ENCODE results near the gene SLC22A3. TPM values are rescaled to one million over a fixed set of nuclear protein-coding genes. Genes with fewer than 3 reads are reported as not detected.

Gene SLC22A3
- total and polyA plus RNA-seq, 2 donors (not counting 1 experiment from before 2014, with no cell fraction given) = under 0.01 to 0.03 TPM

DNA sequence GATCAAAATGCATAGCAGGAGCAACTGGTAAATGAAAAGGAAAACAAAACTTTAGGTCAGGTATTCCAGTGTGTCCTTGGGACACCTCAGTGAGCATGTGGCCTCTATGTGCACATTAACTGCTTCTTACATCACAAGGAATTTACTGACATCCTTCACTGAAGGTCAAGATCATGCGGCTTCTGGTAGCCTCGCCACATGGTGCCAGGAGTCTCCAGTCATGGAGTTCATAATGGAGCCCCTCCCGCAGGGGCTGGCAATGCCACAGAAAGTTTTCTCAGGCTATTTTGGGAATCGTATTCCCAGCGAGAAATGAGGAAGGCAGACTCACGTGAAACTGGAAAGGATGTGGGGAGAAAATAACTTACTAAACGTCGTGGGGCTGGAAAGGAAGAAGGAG lies 19.7 kb upstream of the SLC22A3 start:
- no peaks in the 10 kb centered on the region for H3K4me1 ChIP-seq (ENCODE audit: control insufficient read depth, extremely low read depth, insufficient read depth, low read length)
- DNase-seq (ENCODE audit: low read depth in 2 of 2) = no peak
- H3K9ac ChIP-seq (ENCODE audit: insufficient read depth, low read length) = no peak overlapping the region
- no peak overlapping the region for H3K4me3 ChIP-seq (replicated peaks in 1 of 4; ENCODE audit: control extremely low read depth in 1 of 4, insufficient read depth in 1 of 4, low read depth in 3 of 4, low read length in 4 of 4)
- no peak overlapping the region for H3K4me2 ChIP-seq (ENCODE audit: extremely low read depth, insufficient read depth, low read length)
- no peaks in the 10 kb centered on the region for H3K79me2 ChIP-seq (ENCODE audit: control insufficient read depth, insufficient read depth, low read length)
- H4K20me1 ChIP-seq (ENCODE audit: control insufficient read depth, extremely low read depth, insufficient read depth, low read length) = no peaks in the 10 kb centered on the region
- H3K9me3 ChIP-seq (ENCODE audit: control insufficient read depth, insufficient read depth, low read depth, low read length) = no peaks in the 10 kb centered on the region
- no peak overlapping the region for H2AFZ ChIP-seq (ENCODE audit: low read length)
- no peaks in the 10 kb centered on the region for H3K27me3 ChIP-seq (ENCODE audit: control insufficient read depth, insufficient read depth, low read length)
- H3K36me3 ChIP-seq (ENCODE audit: control insufficient read depth, insufficient read depth, low read length) = no peaks in the 10 kb centered on the region
- no peak for TF ChIP-seq EZH2 (IDR thresholded peaks at IDR 0.05; ENCODE audit: low read length, missing control alignments)
- TF ChIP-seq, protein P1, sequence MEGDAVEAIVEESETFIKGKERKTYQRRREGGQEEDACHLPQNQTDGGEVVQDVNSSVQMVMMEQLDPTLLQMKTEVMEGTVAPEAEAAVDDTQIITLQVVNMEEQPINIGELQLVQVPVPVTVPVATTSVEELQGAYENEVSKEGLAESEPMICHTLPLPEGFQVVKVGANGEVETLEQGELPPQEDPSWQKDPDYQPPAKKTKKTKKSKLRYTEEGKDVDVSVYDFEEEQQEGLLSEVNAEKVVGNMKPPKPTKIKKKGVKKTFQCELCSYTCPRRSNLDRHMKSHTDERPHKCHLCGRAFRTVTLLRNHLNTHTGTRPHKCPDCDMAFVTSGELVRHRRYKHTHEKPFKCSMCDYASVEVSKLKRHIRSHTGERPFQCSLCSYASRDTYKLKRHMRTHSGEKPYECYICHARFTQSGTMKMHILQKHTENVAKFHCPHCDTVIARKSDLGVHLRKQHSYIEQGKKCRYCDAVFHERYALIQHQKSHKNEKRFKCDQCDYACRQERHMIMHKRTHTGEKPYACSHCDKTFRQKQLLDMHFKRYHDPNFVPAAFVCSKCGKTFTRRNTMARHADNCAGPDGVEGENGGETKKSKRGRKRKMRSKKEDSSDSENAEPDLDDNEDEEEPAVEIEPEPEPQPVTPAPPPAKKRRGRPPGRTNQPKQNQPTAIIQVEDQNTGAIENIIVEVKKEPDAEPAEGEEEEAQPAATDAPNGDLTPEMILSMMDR (conservative IDR thresholded peaks at IDR 0.05 in 1 of 2, IDR thresholded peaks at IDR 0.05 in 1 of 2; ENCODE audit: low read depth in 1 of 2, low read length in 2 of 2) = no peak
- H3K27ac ChIP-seq (ENCODE audit: insufficient read depth, low read length) = no peak overlapping the region

DNA sequence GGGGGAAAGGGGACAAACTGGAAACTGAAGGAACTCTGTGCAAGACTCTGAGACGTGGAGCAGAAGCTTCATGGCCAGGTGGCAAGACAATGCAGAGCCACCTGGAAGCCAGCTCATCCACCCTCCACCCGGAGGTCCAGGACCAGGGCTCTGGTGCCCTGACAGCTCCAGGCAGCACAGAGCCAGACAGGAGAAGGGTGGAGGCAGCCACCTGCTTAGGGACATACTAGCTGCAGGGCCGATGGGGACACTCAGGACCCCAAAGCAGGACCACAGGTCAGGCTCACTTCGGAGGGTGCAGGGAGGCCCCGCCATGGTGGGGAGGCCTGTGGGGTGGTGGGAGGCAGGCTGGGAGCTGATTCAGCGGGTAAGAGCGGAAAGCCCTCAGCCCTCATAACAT lies 19.0 kb upstream of the SLC22A3 start:
- TF ChIP-seq EZH2 (IDR thresholded peaks at IDR 0.05; ENCODE audit: low read length, missing control alignments) = no peak
- TF ChIP-seq, protein P1 (conservative IDR thresholded peaks at IDR 0.05 in 1 of 2, IDR thresholded peaks at IDR 0.05 in 1 of 2; ENCODE audit: low read depth in 1 of 2, low read length in 2 of 2) = no peak
- Histone ChIP-seq H3K79me2 (ENCODE audit: control insufficient read depth, insufficient read depth, low read length) (no peaks in the 10 kb centered on the region), H3K4me1 (ENCODE audit: control insufficient read depth, extremely low read depth, insufficient read depth, low read length) (no peaks in the 10 kb centered on the region), H3K4me3 (replicated peaks in 1 of 4; ENCODE audit: control extremely low read depth in 1 of 4, insufficient read depth in 1 of 4, low read depth in 3 of 4, low read length in 4 of 4) (no peak overlapping the region), H3K36me3 (ENCODE audit: control insufficient read depth, insufficient read depth, low read length) (no peaks in the 10 kb centered on the region), H3K9me3 (ENCODE audit: control insufficient read depth, insufficient read depth, low read depth, low read length) (no peaks in the 10 kb centered on the region), H3K9ac (ENCODE audit: insufficient read depth, low read length) (no peak overlapping the region), H2AFZ (ENCODE audit: low read length) (no peak overlapping the region), H4K20me1 (ENCODE audit: control insufficient read depth, extremely low read depth, insufficient read depth, low read length) (no peaks in the 10 kb centered on the region), H3K27me3 (ENCODE audit: control insufficient read depth, insufficient read depth, low read length) (no peaks in the 10 kb centered on the region), H3K27ac (ENCODE audit: insufficient read depth, low read length) (no peak overlapping the region), H3K4me2 (ENCODE audit: extremely low read depth, insufficient read depth, low read length) (no peak overlapping the region)
- DNase-seq (ENCODE audit: low read depth in 2 of 2) = no peak

DNA sequence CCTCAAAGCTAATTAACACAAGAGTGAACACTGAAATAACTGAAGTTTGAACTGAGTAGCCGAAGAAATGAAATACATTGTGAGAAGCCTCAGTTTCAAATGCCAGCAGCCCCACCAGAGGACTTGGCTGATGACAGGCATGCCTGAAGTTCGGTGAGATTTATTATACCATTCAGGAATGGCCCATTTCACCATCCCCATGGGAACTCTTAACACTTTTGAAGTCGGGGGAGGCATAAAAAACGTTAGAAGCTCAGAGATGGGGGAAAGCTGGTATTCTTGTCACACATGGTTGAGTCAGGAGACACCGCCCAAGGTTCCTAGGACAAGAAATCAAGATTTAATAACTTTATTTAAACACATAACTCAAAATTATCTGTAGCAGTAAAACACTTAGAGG lies 17.6 kb upstream of the SLC22A3 start:
- DNase-seq (ENCODE audit: low read depth in 2 of 2) = no peak

More for the DNA sequence above, 17.6 kb upstream of the SLC22A3 start:
- H3K4me1 ChIP-seq (ENCODE audit: control insufficient read depth, extremely low read depth, insufficient read depth, low read length) = no peaks in the 10 kb centered on the region
- no peaks in the 10 kb centered on the region for H3K27me3 ChIP-seq (ENCODE audit: control insufficient read depth, insufficient read depth, low read length)
- no peak overlapping the region for H3K4me2 ChIP-seq (ENCODE audit: extremely low read depth, insufficient read depth, low read length)
- no peaks in the 10 kb centered on the region for H4K20me1 ChIP-seq (ENCODE audit: control insufficient read depth, extremely low read depth, insufficient read depth, low read length)
- H3K9me3 ChIP-seq (ENCODE audit: control insufficient read depth, insufficient read depth, low read depth, low read length) = no peaks in the 10 kb centered on the region
- H3K27ac ChIP-seq (ENCODE audit: insufficient read depth, low read length) = no peak overlapping the region
- TF ChIP-seq, protein P1 (conservative IDR thresholded peaks at IDR 0.05 in 1 of 2, IDR thresholded peaks at IDR 0.05 in 1 of 2; ENCODE audit: low read depth in 1 of 2, low read length in 2 of 2) = no peak
- TF ChIP-seq EZH2 (IDR thresholded peaks at IDR 0.05; ENCODE audit: low read length, missing control alignments) = no peak
- no peaks in the 10 kb centered on the region for H3K79me2 ChIP-seq (ENCODE audit: control insufficient read depth, insufficient read depth, low read length)
- no peak overlapping the region for H3K9ac ChIP-seq (ENCODE audit: insufficient read depth, low read length)
- no peaks in the 10 kb centered on the region for H3K36me3 ChIP-seq (ENCODE audit: control insufficient read depth, insufficient read depth, low read length)
- H2AFZ ChIP-seq (ENCODE audit: low read length) = no peak overlapping the region
- H3K4me3 ChIP-seq (replicated peaks in 1 of 4; ENCODE audit: control extremely low read depth in 1 of 4, insufficient read depth in 1 of 4, low read depth in 3 of 4, low read length in 4 of 4) = no peak overlapping the region

Measured in fibroblast of lung (primary cell).